Heart left ventricle (tissue), 13 donors: ENCODE measurements around the gene PADI4.

Experiments used
- POLR2A ChIP-seq, 2 donors: fragments of 450-650 bp; IDR thresholded peaks; one replicate each; pipeline ENCODE4 v1.6.1; 2017; ENCODE audit warnings: antibody characterized with exemption in 2 of 2, mild to moderate bottlenecking in 2 of 2, moderate library complexity in 2 of 2
- TF ChIP-seq, protein P1 (sequence below), 12 donors: fragments of 200-600 bp; sonication (generic) in 4 of 12; IDR thresholded peaks; one replicate each; pipeline versions ENCODE4 v1.5.0 to v1.8.0; 2018 to 2022; ENCODE audit warnings: antibody characterized with exemption in 12 of 12, mild to moderate bottlenecking in 5 of 12
- donor health status: ischemic (EF 13 %, LVEDD 7.1; RV severe dilation, severe dysfunction).
- donor health status: DM: no; HTN: yes; CAD: no.
- donor health status: DM: no; HTN: no; CAD: no.
- donor health status: ischemic (EF 25% LVEDD 6.9; RV normal size, moderate dysfunction).
- donor health status: ischemic (EF 25% LVEDD 5.7; RV mildly dilated, moderate dysfunction).
- donor health status: ischemic (EF 35%, LVEDD 5.7; RV mildly dilated, moderate dysfunction).
- donor health status: nonischemic (EF 11% LVEDD 7.7; RV severe dilation, severe dysfunction).
- donor health status: DM: yes; HTN: yes; CAD: no.
- donor health status: PGD.
- donor health status: ischemic (EF 29% LVEDD 5.4; RV normal size, mild dysfunction).
- donor health status: nonischemic (EF 23%, LVEDD 6.1; RV moderate dilation, normal function).

DNA sequence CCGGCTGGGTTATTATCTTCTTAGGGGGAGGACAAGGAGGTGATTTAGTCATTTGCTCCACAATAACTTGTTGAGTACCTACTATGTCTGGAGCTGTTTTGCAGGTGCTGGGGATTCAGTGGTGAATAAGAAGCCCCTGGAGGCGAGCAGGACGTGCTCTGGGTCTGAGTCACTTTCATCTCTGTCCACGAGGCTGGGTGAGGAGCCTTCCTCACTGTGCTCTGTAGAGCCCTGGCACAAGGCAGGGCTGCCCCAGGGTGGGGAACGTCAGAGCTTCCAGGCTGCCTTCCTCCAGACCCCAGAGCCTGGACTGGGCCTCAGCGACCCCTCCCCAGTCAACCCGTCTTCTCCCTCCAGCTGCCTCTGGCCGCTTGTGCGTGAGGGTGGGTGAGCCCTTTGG lies 61.5 kb downstream of the PADI4 start:
- no peak for TF ChIP-seq POLR2A (IDR thresholded peaks at IDR 0.05)
- TF ChIP-seq, protein P1, sequence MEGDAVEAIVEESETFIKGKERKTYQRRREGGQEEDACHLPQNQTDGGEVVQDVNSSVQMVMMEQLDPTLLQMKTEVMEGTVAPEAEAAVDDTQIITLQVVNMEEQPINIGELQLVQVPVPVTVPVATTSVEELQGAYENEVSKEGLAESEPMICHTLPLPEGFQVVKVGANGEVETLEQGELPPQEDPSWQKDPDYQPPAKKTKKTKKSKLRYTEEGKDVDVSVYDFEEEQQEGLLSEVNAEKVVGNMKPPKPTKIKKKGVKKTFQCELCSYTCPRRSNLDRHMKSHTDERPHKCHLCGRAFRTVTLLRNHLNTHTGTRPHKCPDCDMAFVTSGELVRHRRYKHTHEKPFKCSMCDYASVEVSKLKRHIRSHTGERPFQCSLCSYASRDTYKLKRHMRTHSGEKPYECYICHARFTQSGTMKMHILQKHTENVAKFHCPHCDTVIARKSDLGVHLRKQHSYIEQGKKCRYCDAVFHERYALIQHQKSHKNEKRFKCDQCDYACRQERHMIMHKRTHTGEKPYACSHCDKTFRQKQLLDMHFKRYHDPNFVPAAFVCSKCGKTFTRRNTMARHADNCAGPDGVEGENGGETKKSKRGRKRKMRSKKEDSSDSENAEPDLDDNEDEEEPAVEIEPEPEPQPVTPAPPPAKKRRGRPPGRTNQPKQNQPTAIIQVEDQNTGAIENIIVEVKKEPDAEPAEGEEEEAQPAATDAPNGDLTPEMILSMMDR (IDR thresholded peaks at IDR 0.05) = no peak
